GM21390 (cell line): ENCODE data around the gene EPHB6.

ENCODE experiments used
- ATAC-seq: cut with Tn5 transposase; IDR thresholded peaks from one replicate; pipeline ENCODE4 v1.9.1; 2021; ENCODE audit not compliant: unreplicated experiment

EPHB6 gene

GRCh38 chr7:142894112-142894984, 39.5 kb downstream of the EPHB6 start:
- no peak for ATAC-seq

GRCh38 chr7:142894985-142895593, 40.2 kb downstream of the EPHB6 start:
- ATAC-seq = no peak

GRCh38 chr7:142896151-142896550, 41.3 kb downstream of the EPHB6 start:
- ATAC-seq = no peak

GRCh38 chr7:142896741-142897379, 42.0 kb downstream of the EPHB6 start:
- ATAC-seq = no peak

GRCh38 chr7:142897691-142898090, 42.8 kb downstream of the EPHB6 start:
- ATAC-seq = no peak

GRCh38 chr7:142898377-142899170, 43.7 kb downstream of the EPHB6 start:
- ATAC-seq = no peak

- ATAC-seq = no peak
These were observed 44.8 kb downstream of the EPHB6 start for GRCh38 chr7:142899661-142900060.

- ATAC-seq = no peak
These were observed 46.8 kb downstream of the EPHB6 start for GRCh38 chr7:142901426-142902259.

GRCh38 chr7:142904128-142904527, 49.3 kb downstream of the EPHB6 start:
- no peak for ATAC-seq

GRCh38 chr7:142905759-142906158, 50.9 kb downstream of the EPHB6 start:
- no peak for ATAC-seq

- no peak for ATAC-seq
These were observed 51.8 kb downstream of the EPHB6 start for GRCh38 chr7:142906643-142907042.

GRCh38 chr7:142908290-142908689, 53.4 kb downstream of the EPHB6 start:
- ATAC-seq = no peak

GRCh38 chr7:142908921-142909890, 54.3 kb downstream of the EPHB6 start:
- no peak for ATAC-seq

- no peak for ATAC-seq
These were observed 55.2 kb downstream of the EPHB6 start for GRCh38 chr7:142910031-142910433.

- ATAC-seq = no peak
These were observed 55.6 kb downstream of the EPHB6 start for GRCh38 chr7:142910481-142910880.

GRCh38 chr7:142913051-142913450, 58.2 kb downstream of the EPHB6 start:
- ATAC-seq = no peak

GRCh38 chr7:142913566-142913965, 58.7 kb downstream of the EPHB6 start:
- ATAC-seq = no peak

GRCh38 chr7:142914121-142914520, 59.2 kb downstream of the EPHB6 start:
- no peak for ATAC-seq

- no peak for ATAC-seq
These were observed 60.4 kb downstream of the EPHB6 start for GRCh38 chr7:142915315-142915714.
